H1 (cell line): Measurements from ENCODE around the gene WEE1. TPM values are rescaled to one million over a fixed set of nuclear protein-coding genes. Genes with fewer than 3 reads are reported as not detected.

Experiments used
- CTCF ChIA-PET: fragments of 300-600 bp; sonication (Branson Sonifier 250); formaldehyde crosslinking; loops from one replicate; lab custom pipeline; 2021; ENCODE audit not compliant: partially characterized antibody; lab: Charles Lee
- POLR2A ChIA-PET: fragments of 300-600 bp; sonication (Branson Sonifier 250); formaldehyde crosslinking; loops from one replicate; lab custom pipeline; 2021; ENCODE audit warnings: inconsistent platforms; ENCODE audit not compliant: partially characterized antibody; lab: Charles Lee
- DNase-seq, 2 experiments: peaks; one replicate each; pipeline versions ENCODE4 v3.0.0 to v3.0.0-alpha.2; 2010 to 2022; ENCODE audit warnings: low spot score in 2 of 2, low read depth in 1 of 2, mixed read lengths in 1 of 2
- FAIRE-seq: peaks from 2 replicates; lab custom pipeline; 2011; peaks lifted over from hg19 to GRCh38; lab: Jason Lieb, UNC
- H2AFZ ChIP-seq: 2 replicates; pipeline ENCODE4 v1.8.1; 2012; ENCODE audit warnings: low read length, inconsistent platforms
- H2AK5ac ChIP-seq: 2 replicates; pipeline ENCODE4 v1.6.1; 2013; ENCODE audit warnings: low read depth, low read length
- H2BK120ac ChIP-seq: replicated peaks from 2 replicates; pipeline ENCODE3; 2013; ENCODE audit warnings: low read depth, low read length, inconsistent platforms
- H2BK12ac ChIP-seq: 2 replicates; pipeline ENCODE4 v1.6.1; 2013; ENCODE audit warnings: low read depth, low read length
- H2BK15ac ChIP-seq: 2 replicates; pipeline ENCODE4 v1.6.1; 2013; ENCODE audit warnings: low read length
- H2BK20ac ChIP-seq: 2 replicates; pipeline ENCODE4 v1.6.1; 2013; ENCODE audit warnings: low read length
- H2BK5ac ChIP-seq: 2 replicates; pipeline ENCODE4 v1.6.1; 2013; ENCODE audit warnings: low read depth, low read length
- H3K14ac ChIP-seq: 2 replicates; pipeline ENCODE4 v1.6.1; 2013; ENCODE audit warnings: inconsistent platforms; ENCODE audit not compliant: insufficient read length
- H3K18ac ChIP-seq: 2 replicates; pipeline ENCODE4 v1.6.1; 2013; ENCODE audit warnings: low read length; ENCODE audit errors: extremely low read depth
- H3K23ac ChIP-seq: 2 replicates; pipeline ENCODE4 v1.6.1; 2013; ENCODE audit warnings: inconsistent platforms; ENCODE audit not compliant: insufficient read length
- H3K23me2 ChIP-seq: 2 replicates; pipeline ENCODE4 v1.6.1; 2013; ENCODE audit warnings: low read depth, low read length
- H3K27ac ChIP-seq: 2 replicates; pipeline ENCODE4 v1.6.1; 2011; ENCODE audit warnings: low read depth, low read length, inconsistent platforms
- H3K27me3 ChIP-seq, 4 experiments: replicated peaks in 1 of 4; 1 replicate in 1 of 4; 2 replicates in 3 of 4; pipeline versions ENCODE4 v1.6.1 to v1.8.1; 2011 to 2013; ENCODE audit warnings: low read length in 3 of 4, mild to moderate bottlenecking in 3 of 4, inconsistent platforms in 2 of 4, mixed read lengths in 2 of 4, moderate library complexity in 1 of 4; ENCODE audit not compliant: control insufficient read depth in 3 of 4, insufficient read depth in 3 of 4; ENCODE audit errors: extremely low read depth in 1 of 4
- H3K36me3 ChIP-seq, 4 experiments: 2 replicates each; pipeline versions ENCODE4 v1.6.1 to v1.8.1; 2011 to 2013; ENCODE audit warnings: mild to moderate bottlenecking in 4 of 4, low read length in 3 of 4, moderate library complexity in 2 of 4, control low read depth in 1 of 4, inconsistent platforms in 1 of 4; ENCODE audit not compliant: insufficient read depth in 4 of 4, control insufficient read depth in 2 of 4
- H3K4ac ChIP-seq: replicated peaks from 2 replicates; pipeline ENCODE3; 2013; ENCODE audit warnings: low read length, low read depth, mixed read lengths, inconsistent platforms; ENCODE audit not compliant: insufficient read length
- H3K4me1 ChIP-seq, 4 experiments: replicated peaks in 1 of 4; 1 replicate in 1 of 4; 2 replicates in 3 of 4; pipeline versions ENCODE4 v1.6.1 to v1.8.1; 2011 to 2013; ENCODE audit warnings: low read length in 3 of 4, inconsistent platforms in 2 of 4, mixed read lengths in 1 of 4; ENCODE audit not compliant: insufficient read depth in 4 of 4, control insufficient read depth in 3 of 4
- H3K4me2 ChIP-seq, 2 experiments: 2 replicates each; pipeline versions ENCODE4 v1.6.1 to v1.8.1; 2011 to 2013; ENCODE audit warnings: low read depth in 2 of 2, low read length in 2 of 2, control low read depth in 1 of 2, inconsistent platforms in 1 of 2, mild to moderate bottlenecking in 1 of 2; ENCODE audit not compliant: insufficient read depth in 1 of 2
- H3K4me3 ChIP-seq, 4 experiments: fragments of 200-600, 300-600 bp in 1 of 4; sonication (generic), shearing (Covaris generic), sonication (Bioruptor Twin) in 1 of 4; 2 replicates each; pipeline versions ENCODE4 v1.5.1 to v1.8.1; 2011 to 2016; ENCODE audit warnings: low read length in 4 of 4, low read depth in 3 of 4, control low read depth in 2 of 4, inconsistent platforms in 2 of 4, mild to moderate bottlenecking in 2 of 4, mixed read lengths in 1 of 4, moderate library complexity in 1 of 4; ENCODE audit not compliant: insufficient read depth in 2 of 4; ENCODE audit errors: extremely low read depth in 1 of 4
- H3K56ac ChIP-seq: replicated peaks from 2 replicates; pipeline ENCODE3; 2013; ENCODE audit warnings: low read depth, mild to moderate bottlenecking, mixed read lengths, low read length, inconsistent platforms; ENCODE audit not compliant: insufficient read length
- H3K79me1 ChIP-seq: 2 replicates; pipeline ENCODE4 v1.6.1; 2013; ENCODE audit warnings: low read depth, low read length, control low read depth
- H3K79me2 ChIP-seq, 2 experiments: 2 replicates each; pipeline versions ENCODE4 v1.6.1 to v1.8.1; 2012 to 2013; ENCODE audit warnings: low read length in 2 of 2, mild to moderate bottlenecking in 2 of 2, inconsistent platforms in 1 of 2; ENCODE audit not compliant: insufficient read depth in 2 of 2, control insufficient read depth in 1 of 2
- H3K9ac ChIP-seq, 4 experiments: replicated peaks in 1 of 4; 1 replicate in 1 of 4; 2 replicates in 3 of 4; pipeline versions ENCODE4 v1.6.1 to v1.8.1; 2011 to 2013; ENCODE audit warnings: low read depth in 3 of 4, low read length in 3 of 4, control low read depth in 2 of 4, mild to moderate bottlenecking in 2 of 4, moderate library complexity in 2 of 4, inconsistent platforms in 1 of 4; ENCODE audit errors: extremely low read depth in 1 of 4
- H3K9me3 ChIP-seq, 2 experiments: 2 replicates each; pipeline versions ENCODE4 v1.6.1 to v1.8.1; 2012 to 2013; ENCODE audit warnings: mild to moderate bottlenecking in 2 of 2, moderate library complexity in 2 of 2, control low read depth in 1 of 2, inconsistent platforms in 1 of 2, low read depth in 1 of 2, low read length in 1 of 2, mixed read lengths in 1 of 2; ENCODE audit not compliant: insufficient read depth in 2 of 2
- H4K20me1 ChIP-seq, 2 experiments: replicated peaks in 1 of 2; 2 replicates each; pipeline versions ENCODE3 to v1.8.1; 2011 to 2013; ENCODE audit warnings: inconsistent platforms in 2 of 2, low read length in 2 of 2, mild to moderate bottlenecking in 1 of 2; ENCODE audit not compliant: insufficient read depth in 2 of 2, control insufficient read depth in 1 of 2
- H4K5ac ChIP-seq: 2 replicates; pipeline ENCODE4 v1.6.1; 2013; ENCODE audit warnings: low read length, low read depth, mixed read lengths, inconsistent platforms; ENCODE audit not compliant: insufficient read length
- H4K8ac ChIP-seq: 2 replicates; pipeline ENCODE4 v1.8.0; 2013; ENCODE audit warnings: mild to moderate bottlenecking, moderate library complexity, low read length, inconsistent platforms; ENCODE audit not compliant: insufficient read depth; ENCODE audit errors: extremely low read depth
- H4K91ac ChIP-seq: replicated peaks from 2 replicates; pipeline ENCODE3; 2013; ENCODE audit warnings: low read length, mixed read lengths, inconsistent platforms; ENCODE audit not compliant: insufficient read length
- CHD2 ChIP-seq: IDR thresholded peaks from 2 replicates; pipeline ENCODE4 v1.6.1; 2012; ENCODE audit warnings: low read length, improper control_type of control experiment
- POLR2A ChIP-seq, 2 experiments: IDR thresholded peaks; 1 replicate in 1 of 2; 2 replicates in 1 of 2; pipeline ENCODE4 v1.6.1; 2011; ENCODE audit warnings: low read depth in 2 of 2, low read length in 2 of 2, mild to moderate bottlenecking in 2 of 2; ENCODE audit errors: control extremely low read depth in 1 of 2
- POLR2AphosphoS5 ChIP-seq: IDR thresholded peaks from 2 replicates; pipeline ENCODE4 v1.6.1; 2011; ENCODE audit warnings: low read depth, low read length
- WGBS, 2 experiments: shearing (Covaris generic) in 1 of 2; methylation state at CpG; one replicate each; pipeline versions ENCODE4 v1.1.6 to v1.1.7; 2013 to 2015; ENCODE audit warnings: low lambda C conversion rate in 2 of 2, mixed read lengths in 2 of 2, inconsistent platforms in 1 of 2, low coverage in 1 of 2, missing lambda C conversion rate in 1 of 2; ENCODE audit not compliant: insufficient replicate concordance in 2 of 2, insufficient coverage in 1 of 2, insufficient read length in 1 of 2; ENCODE audit errors: extremely low coverage in 1 of 2, missing lambda C conversion rate in 1 of 2; 5-methylcytosine and 5-hydroxymethylcytosine counted together
- polyA plus RNA-seq, 7 experiments: library from polyadenylated mRNA; depleted of rRNA in 3 of 7; stranded (reverse) in 5 of 7; unstranded in 2 of 7; fragments of >200 nt in 5 of 7; fragments of 200-250 nt in 2 of 7; gene quantifications; 1 replicate in 5 of 7; 2 replicates in 1 of 7; 4 replicates in 1 of 7; pipeline versions ENCODE4 v1.2.1 to v1.2.3, GENCODE V29; 2011 to 2013; ENCODE audit warnings: missing spikeins in 2 of 7, mixed read lengths in 2 of 7
- total RNA-seq: library from RNA; stranded (reverse); fragmentation: NEBNext Ultra II Directional; extraction: Animal tissue kit (Norgen Biotek cat#: 25700); gene quantifications from 2 replicates; pipeline ENCODE4 v1.2.1, GENCODE V29; 2021

The WEE1 gene
- total and polyA plus RNA-seq, 2 of the 8 experiments (the other 6 are each of a cell fraction or from before 2014, with no cell fraction given), result 40.8 to 120 TPM

DNA sequence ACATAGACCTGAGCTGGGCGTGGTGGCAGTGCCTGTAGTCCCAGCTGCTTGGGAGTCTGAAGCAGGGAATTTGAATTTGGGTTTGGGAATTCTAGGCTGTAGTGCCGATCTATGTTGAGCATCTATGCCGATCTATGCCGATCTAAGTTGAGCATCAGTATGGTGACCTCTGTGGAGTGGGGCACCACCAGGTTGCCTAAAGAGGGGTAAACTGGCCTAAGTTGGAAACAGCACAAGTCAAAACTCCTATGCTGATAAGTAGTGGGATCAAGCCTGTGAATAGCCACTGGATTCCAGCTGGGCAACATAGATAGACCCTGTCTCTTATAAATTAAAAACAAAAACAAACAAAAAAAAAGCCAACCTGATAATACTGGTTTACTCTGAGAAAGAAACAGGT, 7.4 kb downstream of the WEE1 start:
- Histone ChIP-seq H3K27me3 (no peaks in the 10 kb centered on the region), H2BK15ac (no peak overlapping the region), H2AK5ac (no peak overlapping the region), H4K91ac (no peak overlapping the region), H3K23ac (no peak overlapping the region), H3K27ac (no peak overlapping the region), H3K9me3 (no peaks in the 10 kb centered on the region), H4K5ac (no peak overlapping the region), H2AFZ (no peak overlapping the region), H3K36me3 (peaks cover 22 to 99% (median 76%) of the 10 kb centered on the region in 4 experiments), H3K4me1 (peaks cover 0 to 5% (median 1%) of the 10 kb centered on the region in 4 experiments; a peak in 3 of 7 replicates), H3K14ac (no peak overlapping the region), H2BK5ac (no peak overlapping the region), H3K9ac (no peak overlapping the region), H3K4me2 (no peak overlapping the region), H3K79me2 (peaks cover 8 to 55% of the 10 kb centered on the region in 2 experiments), H4K8ac (no peak overlapping the region), H3K4ac (no peak overlapping the region), H3K18ac (no peak overlapping the region), H2BK20ac (no peak overlapping the region), H2BK12ac (no peak overlapping the region), H3K23me2 (no peaks in the 10 kb centered on the region), H2BK120ac (no peak overlapping the region), H3K56ac (no peak overlapping the region), H3K4me3 (no peak overlapping the region), H4K20me1 (peaks cover 2 to 8% of the 10 kb centered on the region in 2 experiments), H3K79me1 (0 out of 2 replicates have a peak, but pooled peaks cover 2% of the 10 kb centered on the region)
- CTCF ChIA-PET, result no interaction called here
- DNase-seq (peak in 1 of 2 experiments; percentile 23), FAIRE-seq (no peak)
- POLR2A ChIA-PET, result interaction anchor here (0.6 to 2.0 kb wide), 4 partner anchors 10 to 25 kb away, joined by 3 to 5 read pairs (median 3); no protein-coding TSS in a partner anchor
- WGBS, 2 experiments, result 99% methylated on average over 4 of the region's 4 CpGs; no CpG with 5 or more reads in 1 of the 2 experiments
- TF ChIP-seq CHD2 (no peak), POLR2A (IDR thresholded peaks at IDR 0.05; ENCODE audit: control extremely low read depth in 1 of 2, low read depth in 2 of 2, low read length in 2 of 2) (peak in 1 of 2 experiments; percentile 53; a peak in 1 of 3 replicates), POLR2AphosphoS5 (peak; percentile 74)
